HL-60 (cell line): ENCODE results near the gene NXPH4.

Source experiments
- DNase-seq, 2 experiments: peaks; one replicate each; pipeline ENCODE4 v3.0.0-alpha.2; 2010 to 2020; ENCODE audit warnings: low read depth in 1 of 2, low spot score in 1 of 2
- H3K27ac ChIP-seq: fragments of 250-450 bp; sonication (Bioruptor Pico); replicated peaks from 2 replicates; pipeline ENCODE4 v1.5.1; 2020; ENCODE audit warnings: mild to moderate bottlenecking, moderate library complexity
- H3K27me3 ChIP-seq: fragments of 250-450 bp; sonication (Bioruptor Pico); 2 replicates; pipeline ENCODE4 v1.5.1; 2021; ENCODE audit warnings: mild to moderate bottlenecking, moderate library complexity; ENCODE audit not compliant: insufficient read depth, poor library complexity, severe bottlenecking
- H3K4me3 ChIP-seq: replicated peaks from 2 replicates; pipeline ENCODE4 v1.5.1; 2011; ENCODE audit warnings: mild to moderate bottlenecking, control low read depth, low read length; ENCODE audit not compliant: insufficient read depth
- GABPA ChIP-seq: IDR thresholded peaks from 2 replicates; pipeline ENCODE4 v1.6.1; 2012; ENCODE audit warnings: low read depth
- POLR2AphosphoS5 ChIP-seq: IDR thresholded peaks from 2 replicates; pipeline ENCODE4 v1.6.1; 2012; ENCODE audit warnings: low read depth
- SPI1 ChIP-seq: IDR thresholded peaks from 2 replicates; pipeline ENCODE4 v1.6.1; 2012; ENCODE audit warnings: low read depth, mild to moderate bottlenecking, borderline replicate concordance
- TF ChIP-seq, protein P1 (sequence below): IDR thresholded peaks from one replicate; pipeline ENCODE4 v1.5.1; 2011; ENCODE audit warnings: low read length, control low read depth, inconsistent platforms; ENCODE audit not compliant: insufficient read depth
- TF ChIP-seq, protein P2 (sequence below): IDR thresholded peaks from 2 replicates; pipeline ENCODE4 v1.6.1; 2012; ENCODE audit warnings: low read depth; ENCODE audit not compliant: insufficient replicate concordance

The NXPH4 gene

DNA sequence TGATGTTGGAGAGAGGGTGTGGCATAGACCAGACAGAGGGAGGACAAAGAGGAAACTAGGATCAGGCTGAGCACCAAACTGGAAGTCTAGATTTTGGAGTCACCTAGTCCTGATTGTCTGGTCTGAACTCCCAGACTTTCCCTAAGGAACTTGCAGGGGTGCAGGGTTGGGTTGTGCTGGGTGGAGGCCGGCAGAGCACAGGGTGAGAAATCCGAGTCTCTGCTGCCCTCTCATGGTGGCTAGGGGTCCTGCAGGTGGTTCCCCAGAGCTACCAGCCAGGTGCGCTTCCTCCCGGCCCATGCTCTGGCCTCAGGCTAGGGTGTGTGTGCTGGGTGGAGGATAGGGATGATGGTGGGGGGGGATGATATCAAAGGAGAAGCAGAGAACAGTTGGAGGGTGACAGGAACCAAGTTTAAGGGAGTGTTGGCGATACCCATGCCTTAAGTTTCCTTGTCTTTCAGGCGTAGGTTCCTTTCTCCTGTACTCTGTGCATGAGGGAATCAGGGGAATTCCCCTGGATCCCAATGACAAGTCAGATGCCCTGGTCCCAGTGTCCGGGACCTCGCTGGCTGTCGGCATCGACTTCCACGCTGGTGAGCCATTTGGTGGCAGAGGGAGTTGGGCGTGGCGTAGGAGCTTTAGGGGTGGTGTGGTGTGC is 33.5 kb upstream of the NXPH4 start:
- TF ChIP-seq POLR2AphosphoS5 (no peak), GABPA (no peak), SPI1 (peak; percentile 40; the same call in 1 of the 2 replicates)
- TF ChIP-seq, protein P1, sequence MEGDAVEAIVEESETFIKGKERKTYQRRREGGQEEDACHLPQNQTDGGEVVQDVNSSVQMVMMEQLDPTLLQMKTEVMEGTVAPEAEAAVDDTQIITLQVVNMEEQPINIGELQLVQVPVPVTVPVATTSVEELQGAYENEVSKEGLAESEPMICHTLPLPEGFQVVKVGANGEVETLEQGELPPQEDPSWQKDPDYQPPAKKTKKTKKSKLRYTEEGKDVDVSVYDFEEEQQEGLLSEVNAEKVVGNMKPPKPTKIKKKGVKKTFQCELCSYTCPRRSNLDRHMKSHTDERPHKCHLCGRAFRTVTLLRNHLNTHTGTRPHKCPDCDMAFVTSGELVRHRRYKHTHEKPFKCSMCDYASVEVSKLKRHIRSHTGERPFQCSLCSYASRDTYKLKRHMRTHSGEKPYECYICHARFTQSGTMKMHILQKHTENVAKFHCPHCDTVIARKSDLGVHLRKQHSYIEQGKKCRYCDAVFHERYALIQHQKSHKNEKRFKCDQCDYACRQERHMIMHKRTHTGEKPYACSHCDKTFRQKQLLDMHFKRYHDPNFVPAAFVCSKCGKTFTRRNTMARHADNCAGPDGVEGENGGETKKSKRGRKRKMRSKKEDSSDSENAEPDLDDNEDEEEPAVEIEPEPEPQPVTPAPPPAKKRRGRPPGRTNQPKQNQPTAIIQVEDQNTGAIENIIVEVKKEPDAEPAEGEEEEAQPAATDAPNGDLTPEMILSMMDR, result peak; percentile 91
- TF ChIP-seq, protein P2, sequence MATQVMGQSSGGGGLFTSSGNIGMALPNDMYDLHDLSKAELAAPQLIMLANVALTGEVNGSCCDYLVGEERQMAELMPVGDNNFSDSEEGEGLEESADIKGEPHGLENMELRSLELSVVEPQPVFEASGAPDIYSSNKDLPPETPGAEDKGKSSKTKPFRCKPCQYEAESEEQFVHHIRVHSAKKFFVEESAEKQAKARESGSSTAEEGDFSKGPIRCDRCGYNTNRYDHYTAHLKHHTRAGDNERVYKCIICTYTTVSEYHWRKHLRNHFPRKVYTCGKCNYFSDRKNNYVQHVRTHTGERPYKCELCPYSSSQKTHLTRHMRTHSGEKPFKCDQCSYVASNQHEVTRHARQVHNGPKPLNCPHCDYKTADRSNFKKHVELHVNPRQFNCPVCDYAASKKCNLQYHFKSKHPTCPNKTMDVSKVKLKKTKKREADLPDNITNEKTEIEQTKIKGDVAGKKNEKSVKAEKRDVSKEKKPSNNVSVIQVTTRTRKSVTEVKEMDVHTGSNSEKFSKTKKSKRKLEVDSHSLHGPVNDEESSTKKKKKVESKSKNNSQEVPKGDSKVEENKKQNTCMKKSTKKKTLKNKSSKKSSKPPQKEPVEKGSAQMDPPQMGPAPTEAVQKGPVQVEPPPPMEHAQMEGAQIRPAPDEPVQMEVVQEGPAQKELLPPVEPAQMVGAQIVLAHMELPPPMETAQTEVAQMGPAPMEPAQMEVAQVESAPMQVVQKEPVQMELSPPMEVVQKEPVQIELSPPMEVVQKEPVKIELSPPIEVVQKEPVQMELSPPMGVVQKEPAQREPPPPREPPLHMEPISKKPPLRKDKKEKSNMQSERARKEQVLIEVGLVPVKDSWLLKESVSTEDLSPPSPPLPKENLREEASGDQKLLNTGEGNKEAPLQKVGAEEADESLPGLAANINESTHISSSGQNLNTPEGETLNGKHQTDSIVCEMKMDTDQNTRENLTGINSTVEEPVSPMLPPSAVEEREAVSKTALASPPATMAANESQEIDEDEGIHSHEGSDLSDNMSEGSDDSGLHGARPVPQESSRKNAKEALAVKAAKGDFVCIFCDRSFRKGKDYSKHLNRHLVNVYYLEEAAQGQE, result no peak
- Histone ChIP-seq H3K27me3 (peaks cover 8% of the 10 kb centered on the region), H3K27ac (no peak overlapping the region), H3K4me3 (no peak overlapping the region)
- DNase-seq, result peak; percentile 59 to 62

DNA sequence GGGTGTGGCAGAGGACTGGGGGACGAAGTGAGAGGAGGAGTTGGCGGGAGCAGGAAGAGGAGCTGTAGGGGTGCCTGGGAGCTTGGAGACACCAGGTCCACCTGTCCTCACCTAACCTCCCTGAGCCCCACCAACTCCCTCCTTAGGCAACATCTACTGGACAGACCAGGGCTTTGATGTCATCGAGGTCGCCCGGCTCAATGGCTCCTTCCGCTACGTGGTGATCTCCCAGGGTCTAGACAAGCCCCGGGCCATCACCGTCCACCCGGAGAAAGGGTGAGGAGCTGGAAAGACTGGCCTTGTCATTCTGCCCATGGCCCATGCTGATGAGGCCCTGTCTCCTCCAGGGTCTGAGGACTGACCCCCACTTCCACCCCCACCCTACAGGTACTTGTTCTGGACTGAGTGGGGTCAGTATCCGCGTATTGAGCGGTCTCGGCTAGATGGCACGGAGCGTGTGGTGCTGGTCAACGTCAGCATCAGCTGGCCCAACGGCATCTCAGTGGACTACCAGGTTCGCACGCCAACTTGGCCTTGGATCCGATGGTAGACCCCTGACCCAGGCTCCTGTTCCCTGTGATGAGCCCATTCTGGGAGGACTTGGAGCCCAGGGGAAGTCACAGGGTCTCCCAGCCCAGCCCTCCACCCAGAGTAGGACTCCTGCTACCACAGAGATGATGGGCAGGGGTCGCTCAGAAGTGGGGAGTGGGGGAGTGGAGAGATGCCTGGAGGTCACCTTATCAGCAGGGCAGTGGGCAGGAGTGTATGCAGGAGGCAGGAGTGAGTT is 32.5 kb upstream of the NXPH4 start:
- Histone ChIP-seq H3K27me3 (peaks cover 7% of the 10 kb centered on the region), H3K4me3 (no peak overlapping the region)
- TF ChIP-seq SPI1 (no peak), POLR2AphosphoS5 (no peak), GABPA (no peak)
- TF ChIP-seq, protein P1, result no peak
- TF ChIP-seq, protein P2, result no peak

DNA sequence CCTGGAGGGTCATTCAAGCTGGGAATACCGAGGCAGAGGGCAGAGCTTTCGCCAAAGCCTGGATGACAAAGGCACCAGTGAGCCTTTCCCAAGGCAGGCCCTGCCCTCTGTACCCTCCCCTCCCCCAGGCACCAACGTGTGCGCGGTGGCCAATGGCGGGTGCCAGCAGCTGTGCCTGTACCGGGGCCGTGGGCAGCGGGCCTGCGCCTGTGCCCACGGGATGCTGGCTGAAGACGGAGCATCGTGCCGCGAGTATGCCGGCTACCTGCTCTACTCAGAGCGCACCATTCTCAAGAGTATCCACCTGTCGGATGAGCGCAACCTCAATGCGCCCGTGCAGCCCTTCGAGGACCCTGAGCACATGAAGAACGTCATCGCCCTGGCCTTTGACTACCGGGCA is 31.2 kb upstream of the NXPH4 start:
- Histone ChIP-seq H3K4me3 (no peak overlapping the region), H3K27me3 (peaks cover 7% of the 10 kb centered on the region), H3K27ac (no peak overlapping the region)
- no peak for DNase-seq
- TF ChIP-seq, protein P2, result no peak
- no peak for TF ChIP-seq GABPA
- TF ChIP-seq POLR2AphosphoS5, result no peak
- TF ChIP-seq SPI1, result no peak
- TF ChIP-seq, protein P1, result no peak

More for the DNA sequence above, 32.5 kb upstream of the NXPH4 start:
- DNase-seq, result no peak
- H3K27ac ChIP-seq, result no peak overlapping the region
